NCI-H2107 (cell line): ENCODE measurements around the gene RABGAP1L.

ENCODE experiments used
- DNase-seq: peaks from one replicate; lab custom pipeline; 2025; lab: John Stamatoyannopoulos, UW

The RABGAP1L gene

GRCh38 chr1:174748586-174748985, 589.3 kb downstream of the RABGAP1L start:
- no peak for DNase-seq

GRCh38 chr1:174753131-174753530, 593.8 kb downstream of the RABGAP1L start:
- no peak for DNase-seq

- DNase-seq: no peak
These were observed 602.0 kb downstream of the RABGAP1L start for GRCh38 chr1:174761335-174761734.

- DNase-seq: no peak
These were observed 602.7 kb downstream of the RABGAP1L start for GRCh38 chr1:174761901-174762585.

GRCh38 chr1:174764191-174764590, 604.9 kb downstream of the RABGAP1L start:
- DNase-seq: no peak

GRCh38 chr1:174766727-174767126, 607.4 kb downstream of the RABGAP1L start:
- DNase-seq: no peak

GRCh38 chr1:174768516-174768915, 609.2 kb downstream of the RABGAP1L start:
- DNase-seq: no peak

GRCh38 chr1:174768949-174769348, 609.6 kb downstream of the RABGAP1L start:
- DNase-seq: no peak

- peak; percentile 47 for DNase-seq
These were observed 610.7 kb downstream of the RABGAP1L start for GRCh38 chr1:174769961-174770549.

- DNase-seq: no peak
These were observed 616.3 kb downstream of the RABGAP1L start for GRCh38 chr1:174775621-174776020.

GRCh38 chr1:174777262-174777661, 617.9 kb downstream of the RABGAP1L start:
- no peak for DNase-seq

- DNase-seq: no peak
These were observed 626.2 kb downstream of the RABGAP1L start for GRCh38 chr1:174785510-174785909.

GRCh38 chr1:174786358-174786757, 627.0 kb downstream of the RABGAP1L start:
- no peak for DNase-seq

GRCh38 chr1:174786760-174787159, 627.4 kb downstream of the RABGAP1L start:
- no peak for DNase-seq

- no peak for DNase-seq
These were observed 629.7 kb downstream of the RABGAP1L start for GRCh38 chr1:174788981-174789380.

GRCh38 chr1:174789399-174789798, 630.1 kb downstream of the RABGAP1L start:
- DNase-seq: no peak

GRCh38 chr1:174791863-174792262, 632.5 kb downstream of the RABGAP1L start:
- DNase-seq: no peak

- DNase-seq: no peak
These were observed 635.5 kb downstream of the RABGAP1L start for GRCh38 chr1:174794861-174795260.

GRCh38 chr1:174795806-174796205, 636.5 kb downstream of the RABGAP1L start:
- DNase-seq: no peak

GRCh38 chr1:174797398-174797797, 638.1 kb downstream of the RABGAP1L start:
- no peak for DNase-seq

GRCh38 chr1:174799136-174799479, 639.8 kb downstream of the RABGAP1L start:
- DNase-seq: no peak

GRCh38 chr1:174800216-174800851, 641.0 kb downstream of the RABGAP1L start:
- DNase-seq: no peak

- DNase-seq: no peak
These were observed 641.6 kb downstream of the RABGAP1L start for GRCh38 chr1:174800876-174801275.
